Activated CD8-positive, alpha-beta memory T cell treated with anti-CD3 and anti-CD28 coated beads, Interleukin-2, amount 50 U/mL, for 4 hours (primary cell): ENCODE measurements around the gene MCCC1.

Source experiments
- DNase-seq: peaks from one replicate; pipeline ENCODE4 v3.0.0-alpha.2; 2020

Gene MCCC1

DNA sequence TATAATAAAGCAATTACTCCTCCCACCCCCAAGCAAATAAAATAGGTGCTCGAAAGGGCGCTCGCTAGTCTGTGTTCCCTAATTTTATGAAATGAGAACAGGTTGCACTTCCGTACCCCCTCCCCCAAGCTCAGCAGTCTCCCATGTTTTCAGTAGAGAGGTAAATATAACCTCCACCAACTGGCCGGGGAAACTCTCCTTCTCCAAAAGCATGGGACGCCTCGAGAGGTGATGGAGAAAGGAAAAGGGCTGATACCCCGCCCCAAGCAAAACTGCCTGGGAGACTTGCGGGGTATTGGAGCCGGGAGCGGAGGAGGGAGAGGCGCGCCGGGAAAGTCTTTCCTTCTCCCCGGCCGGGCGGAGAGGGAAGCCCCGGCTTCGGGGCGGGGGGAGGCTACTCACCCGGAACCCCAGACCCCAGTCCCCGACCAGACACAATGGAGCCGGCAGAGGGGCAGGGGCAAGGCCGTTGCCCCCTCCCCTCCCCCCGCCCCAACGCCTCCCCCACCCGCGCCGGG lies 119.6 kb downstream of the MCCC1 start:
- DNase-seq = no peak

DNA sequence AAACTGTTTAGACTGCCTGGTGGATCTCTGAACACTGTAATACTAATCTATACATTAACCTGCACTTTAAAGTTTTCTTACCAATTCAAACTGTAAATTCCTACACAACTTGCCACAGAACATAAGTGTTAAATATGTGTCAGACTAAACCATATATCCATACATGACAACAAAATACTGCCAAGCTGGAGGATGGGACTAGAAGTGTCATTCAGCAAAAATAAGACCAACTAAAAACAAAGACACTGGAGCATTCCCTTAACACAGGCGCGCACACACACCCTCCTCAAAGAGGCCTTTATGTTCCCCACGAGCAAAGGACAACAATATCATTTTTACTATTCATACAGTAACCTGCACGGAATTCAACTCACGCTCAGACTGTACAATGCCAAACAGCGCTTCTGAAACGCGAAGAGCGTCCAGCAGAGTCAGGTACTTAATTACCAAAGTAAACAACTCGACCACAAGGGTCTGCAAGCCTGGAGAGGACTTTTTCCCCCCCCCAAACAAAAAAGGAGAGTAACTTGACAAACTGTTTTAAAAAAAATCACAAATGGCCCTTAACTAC lies 120.1 kb downstream of the MCCC1 start:
- DNase-seq = no peak

DNA sequence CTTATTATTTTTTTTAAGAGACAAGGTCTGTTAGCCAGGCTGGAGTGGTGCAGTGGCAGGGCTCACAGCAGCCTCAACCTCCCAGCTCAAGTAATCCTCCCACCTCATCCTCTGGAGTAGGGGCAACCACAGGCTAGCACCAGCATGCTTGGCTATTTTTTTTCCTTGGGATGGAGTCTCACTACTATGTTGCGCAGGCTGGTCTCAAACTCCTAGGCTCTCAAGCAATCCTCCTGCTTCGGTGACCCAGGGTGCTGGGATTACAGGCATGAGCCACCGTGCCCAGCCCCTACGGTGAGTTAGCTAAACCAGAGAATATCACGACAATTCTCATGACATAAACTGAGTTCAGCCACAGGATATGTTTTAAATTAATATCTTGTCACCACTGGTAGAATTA lies 120.9 kb downstream of the MCCC1 start:
- no peak for DNase-seq

DNA sequence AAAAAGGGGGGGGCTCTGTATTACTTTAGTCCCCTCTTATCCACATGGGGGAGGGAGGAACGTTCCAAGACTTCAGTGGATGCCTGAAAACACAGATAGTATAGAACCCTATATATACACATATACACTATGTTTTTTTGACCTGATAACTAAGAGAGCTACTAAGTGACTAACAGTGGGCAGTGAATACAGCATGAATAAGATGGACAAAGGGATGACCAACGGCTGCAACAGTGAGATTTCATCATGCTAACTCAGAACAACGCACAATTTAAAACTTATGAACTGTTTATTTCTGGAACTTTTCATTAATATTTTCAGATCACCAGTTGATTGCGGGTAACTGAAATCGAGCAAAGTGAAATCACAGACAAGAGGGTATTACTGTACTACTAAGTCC lies 126.2 kb downstream of the MCCC1 start:
- DNase-seq = no peak

DNA sequence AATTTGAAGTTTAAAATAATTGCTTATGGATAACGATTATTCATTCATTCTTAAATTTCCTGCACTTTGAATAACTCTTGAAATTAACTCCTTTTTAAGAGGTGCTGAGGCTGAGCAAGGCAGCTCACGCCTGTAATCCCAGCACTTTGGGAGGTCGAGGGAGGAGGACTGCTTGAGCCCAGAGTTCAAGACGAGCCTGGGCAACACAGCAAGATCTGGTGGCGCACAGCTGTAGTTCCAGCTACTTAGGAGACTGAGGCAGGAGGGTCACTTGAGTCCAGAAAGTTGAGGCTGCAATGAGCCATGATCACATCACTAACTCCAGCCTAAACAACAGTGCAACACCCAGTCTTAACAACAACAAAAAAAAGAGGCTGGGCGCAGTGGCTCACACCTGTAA lies 126.9 kb downstream of the MCCC1 start:
- DNase-seq = no peak

DNA sequence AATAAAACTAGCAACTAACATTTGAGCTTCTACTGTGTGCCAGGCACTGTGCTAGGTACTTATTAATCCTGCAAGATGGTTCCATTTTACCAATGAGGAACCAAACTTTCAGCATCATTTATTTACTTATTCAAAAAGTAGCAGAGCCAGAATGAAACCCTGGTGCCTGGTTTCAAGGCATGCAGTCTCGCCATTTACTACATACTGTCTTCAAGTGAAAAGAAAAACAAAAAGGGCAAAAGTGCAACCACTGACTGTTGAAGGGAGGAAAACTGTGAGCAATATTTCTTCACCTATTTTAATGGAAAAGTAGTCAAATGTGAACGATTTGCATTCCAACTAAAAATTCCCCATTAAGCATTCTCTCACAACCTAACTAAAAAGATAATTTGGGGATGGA lies 127.7 kb downstream of the MCCC1 start:
- no peak for DNase-seq

DNA sequence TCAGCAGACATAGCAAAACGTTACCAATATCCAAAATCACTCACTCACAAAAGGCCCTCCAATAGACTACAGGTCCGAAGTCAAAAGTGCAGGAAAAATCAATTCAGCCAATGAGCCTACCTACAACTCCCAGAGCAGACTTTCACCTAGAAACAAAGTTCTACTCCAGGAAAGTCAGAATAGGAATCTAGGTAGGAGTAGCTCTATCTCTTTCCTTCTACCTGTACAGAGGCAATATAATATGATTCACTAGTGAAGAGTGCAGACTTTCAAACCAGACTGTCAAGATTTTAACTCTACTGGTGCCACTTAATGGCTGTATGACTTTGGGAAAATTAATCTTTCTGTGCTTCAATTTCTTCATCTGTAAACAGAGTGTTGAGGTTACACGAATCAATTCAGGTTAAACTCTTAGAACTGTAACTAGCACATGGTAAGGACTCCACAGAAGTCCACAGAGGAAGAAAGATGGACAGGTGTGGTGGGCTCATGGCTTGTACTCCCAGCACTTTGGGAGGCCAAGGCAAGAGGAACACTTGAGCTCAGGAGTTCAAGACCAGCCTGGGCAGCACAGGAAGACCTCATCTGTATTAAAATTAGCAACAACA lies 128.4 kb downstream of the MCCC1 start:
- no peak for DNase-seq

DNA sequence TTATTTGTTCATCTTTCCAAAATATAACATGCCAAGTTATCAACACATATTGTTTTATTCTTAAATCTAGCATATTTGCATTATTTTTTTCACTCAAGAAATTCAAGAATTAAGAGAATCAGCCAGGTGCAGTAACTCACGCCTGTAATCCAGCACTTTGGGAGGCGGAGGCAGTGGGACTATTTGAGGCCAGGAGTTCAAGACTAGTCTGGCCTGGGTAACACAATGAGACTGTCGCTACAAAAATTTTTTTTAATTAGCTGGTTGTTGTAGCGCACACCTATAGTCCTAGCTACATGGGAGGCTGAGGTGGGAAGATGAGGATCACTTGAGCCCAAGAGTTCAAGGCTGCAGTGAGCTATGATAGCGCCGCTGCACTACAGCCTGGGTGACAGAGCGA lies 129.4 kb downstream of the MCCC1 start:
- no peak for DNase-seq

DNA sequence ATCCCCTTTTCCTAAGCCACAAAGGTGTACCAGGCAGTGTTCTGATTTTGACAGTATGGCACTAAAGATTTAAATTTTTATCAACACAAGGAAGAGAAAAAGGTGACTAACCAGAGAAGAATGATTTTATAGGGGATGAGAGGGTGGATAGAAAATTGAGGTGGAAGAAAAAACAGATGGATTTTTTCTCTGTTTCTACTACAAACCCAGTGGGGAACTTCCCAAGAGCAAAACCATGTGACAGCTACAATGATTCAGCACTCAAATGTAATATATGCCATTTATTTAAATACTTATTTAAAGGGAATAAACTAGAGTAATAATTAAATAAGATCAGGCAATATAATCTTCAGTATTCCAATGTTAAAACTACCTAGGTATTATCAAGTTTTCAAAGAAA lies 130.0 kb downstream of the MCCC1 start:
- DNase-seq = no peak

DNA sequence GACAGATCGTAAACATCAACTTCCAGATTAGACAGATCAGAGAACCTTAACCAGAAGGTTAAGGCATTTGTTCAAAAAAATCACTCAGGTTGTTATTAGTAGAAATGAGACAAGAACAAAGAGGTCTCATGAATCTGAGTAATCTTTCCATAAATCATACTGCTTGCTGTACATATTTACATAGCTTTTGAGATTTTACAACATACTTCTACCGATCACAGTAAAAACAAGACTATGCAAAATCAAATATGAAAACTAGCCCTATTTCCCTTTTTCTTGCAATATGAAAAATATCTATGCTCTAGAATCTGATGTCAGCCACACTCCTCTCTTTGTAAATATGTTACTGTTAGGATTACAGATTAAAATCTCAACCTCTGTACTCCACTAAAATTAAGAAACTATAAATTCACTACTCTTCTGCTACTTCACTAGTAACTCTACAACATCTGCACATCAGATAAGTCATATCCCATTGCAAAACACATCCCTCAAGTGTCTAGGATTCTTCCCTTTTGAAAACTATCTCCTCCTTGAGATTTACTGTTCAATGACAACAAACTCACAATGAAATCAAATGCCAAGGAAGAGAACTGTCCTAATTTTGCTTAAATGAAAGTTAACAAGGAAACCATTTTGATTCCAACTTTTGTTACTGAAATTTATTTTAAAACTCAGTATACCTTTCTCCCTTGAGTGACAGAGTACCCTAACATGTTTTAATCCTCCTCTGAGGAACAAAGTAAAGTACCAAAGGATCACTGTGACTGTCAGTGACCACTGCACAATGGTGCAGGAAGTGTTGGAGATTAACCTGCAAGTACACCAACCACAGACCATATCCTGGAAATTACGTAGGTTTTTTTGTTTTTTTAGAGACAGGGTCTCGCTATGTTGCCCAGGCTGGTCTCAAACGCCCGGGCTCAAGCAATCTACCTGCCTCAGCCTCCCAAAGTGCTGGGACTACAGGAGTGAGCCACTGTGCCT lies 131.8 kb downstream of the MCCC1 start:
- no peak for DNase-seq

DNA sequence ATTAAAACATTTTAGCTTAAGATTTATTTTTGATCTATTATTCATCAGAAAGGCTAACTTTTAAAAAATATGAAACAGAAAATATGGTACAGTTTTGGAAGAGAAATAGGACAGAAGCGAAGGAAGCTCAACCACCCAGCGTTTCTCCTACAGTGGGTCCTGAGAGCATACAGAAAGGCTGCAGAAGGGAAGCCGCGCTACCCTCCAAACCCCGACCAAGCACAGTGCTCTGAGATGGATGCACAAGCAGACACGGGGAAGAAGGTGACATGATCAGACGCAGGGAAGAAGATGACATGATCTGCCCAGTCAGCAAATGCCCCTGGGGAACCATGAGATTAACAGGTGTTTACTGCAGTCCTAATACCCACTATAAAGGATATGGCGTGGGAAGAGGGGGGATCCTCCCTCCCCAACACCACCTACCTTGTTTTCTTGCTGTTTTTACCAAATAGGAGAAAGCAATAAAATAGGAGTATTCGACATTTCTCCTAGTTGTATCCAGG lies 133.4 kb downstream of the MCCC1 start:
- no peak for DNase-seq
